Measurements from ENCODE around the gene MZT2A. TPM values are rescaled to one million over a fixed set of nuclear protein-coding genes. Genes with fewer than 3 reads are reported as not detected.
"Not testable (repeated sequence)": the region's sequence is repeated elsewhere in the genome, so short reads cannot be mapped to it uniquely, and the experiment has no call there.

MZT2A gene
- total and polyA plus RNA-seq, 7 donors = 22.1 to 46.5 (median 34.0) TPM

DNA sequence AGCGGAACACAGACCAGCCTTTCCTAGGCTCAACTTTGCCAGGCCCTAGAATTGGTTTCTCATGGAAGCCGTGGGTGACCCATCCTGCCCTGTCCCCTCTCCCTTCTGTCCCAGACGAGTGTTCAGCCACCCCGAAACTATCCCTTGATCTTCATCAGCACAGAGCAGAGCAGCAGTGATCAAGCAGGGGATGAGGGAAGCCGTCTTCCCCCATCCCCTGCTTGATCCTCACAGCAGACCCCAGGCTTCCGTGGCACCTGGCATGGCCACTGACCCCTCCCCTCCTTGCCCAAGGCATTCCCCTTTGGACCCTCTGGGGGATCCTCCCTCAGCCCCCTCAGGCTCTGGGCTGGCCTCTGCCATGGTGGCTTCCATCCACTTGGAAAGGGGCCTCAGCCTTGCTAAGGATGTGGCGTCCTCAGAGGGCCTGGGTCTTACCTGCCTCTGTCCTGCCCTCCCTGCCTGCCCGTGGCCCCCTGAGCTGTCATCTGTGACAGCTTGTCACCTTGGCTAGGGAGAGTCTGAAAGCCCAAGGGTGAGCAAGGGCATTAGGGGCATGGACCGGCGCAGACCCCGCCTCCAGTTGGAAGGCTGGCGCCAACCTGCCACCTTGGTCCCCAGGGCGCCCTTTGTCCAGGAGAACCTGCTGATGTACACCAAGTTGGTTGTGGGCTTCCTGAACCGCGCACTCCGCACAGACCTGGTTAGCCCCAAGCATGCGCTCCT, 25.1 kb upstream of the MZT2A start:
- no peak for ATAC-seq
- 96 to 97% (median 96%) methylated on average over 17 of the region's 17 CpGs for WGBS, 3 donors
- TF ChIP-seq, protein P1, sequence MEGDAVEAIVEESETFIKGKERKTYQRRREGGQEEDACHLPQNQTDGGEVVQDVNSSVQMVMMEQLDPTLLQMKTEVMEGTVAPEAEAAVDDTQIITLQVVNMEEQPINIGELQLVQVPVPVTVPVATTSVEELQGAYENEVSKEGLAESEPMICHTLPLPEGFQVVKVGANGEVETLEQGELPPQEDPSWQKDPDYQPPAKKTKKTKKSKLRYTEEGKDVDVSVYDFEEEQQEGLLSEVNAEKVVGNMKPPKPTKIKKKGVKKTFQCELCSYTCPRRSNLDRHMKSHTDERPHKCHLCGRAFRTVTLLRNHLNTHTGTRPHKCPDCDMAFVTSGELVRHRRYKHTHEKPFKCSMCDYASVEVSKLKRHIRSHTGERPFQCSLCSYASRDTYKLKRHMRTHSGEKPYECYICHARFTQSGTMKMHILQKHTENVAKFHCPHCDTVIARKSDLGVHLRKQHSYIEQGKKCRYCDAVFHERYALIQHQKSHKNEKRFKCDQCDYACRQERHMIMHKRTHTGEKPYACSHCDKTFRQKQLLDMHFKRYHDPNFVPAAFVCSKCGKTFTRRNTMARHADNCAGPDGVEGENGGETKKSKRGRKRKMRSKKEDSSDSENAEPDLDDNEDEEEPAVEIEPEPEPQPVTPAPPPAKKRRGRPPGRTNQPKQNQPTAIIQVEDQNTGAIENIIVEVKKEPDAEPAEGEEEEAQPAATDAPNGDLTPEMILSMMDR (IDR thresholded peaks at IDR 0.05) = no peak
- Histone ChIP-seq H3K4me3 (no peak overlapping the region), H3K4me1 (no peaks in the 10 kb centered on the region), H3K27me3 (ENCODE audit: insufficient read depth in 3 of 3, low read length in 2 of 3) (no peaks in the 10 kb centered on the region), H3K36me3 (ENCODE audit: insufficient read depth in 1 of 2, low read depth in 1 of 2) (peaks cover 6 to 36% of the 10 kb centered on the region in 2 donors), H3K9me3 (no peaks in the 10 kb centered on the region), H3K27ac (no peak overlapping the region)
- intact Hi-C loops (cut with DNase I) = no loop called here
- no peak for DNase-seq

DNA sequence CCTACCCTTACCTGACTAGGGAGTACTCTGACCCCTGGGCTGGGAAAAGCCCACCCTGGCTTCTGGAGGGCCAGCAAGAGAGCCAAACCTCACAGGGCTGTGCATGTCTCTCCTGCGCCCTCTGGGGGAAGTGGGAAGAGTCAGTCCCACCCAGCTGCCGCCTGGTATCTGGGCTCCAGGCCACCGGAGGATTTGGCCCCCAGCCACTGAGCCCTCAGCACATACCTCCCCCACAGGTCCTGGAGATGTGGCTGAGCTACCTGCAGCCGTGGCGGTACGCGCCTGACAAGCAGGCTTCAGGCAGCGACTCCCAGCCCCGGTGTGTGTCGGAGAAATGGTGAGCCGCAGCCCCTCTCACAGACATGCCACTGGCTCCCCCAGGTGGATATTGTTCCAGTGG, 24.4 kb upstream of the MZT2A start:
- peaks cover 6 to 36% of the 10 kb centered on the region in 2 donors for H3K36me3 ChIP-seq (ENCODE audit: insufficient read depth in 1 of 2, low read depth in 1 of 2)
- H3K4me1 ChIP-seq; H3K4me3 ChIP-seq; intact Hi-C loops (cut with DNase I); H3K9me3 ChIP-seq; H3K27ac ChIP-seq; H3K27me3 ChIP-seq (ENCODE audit: insufficient read depth in 3 of 3, low read length in 2 of 3): not testable (repeated sequence)
- DNase-seq = peak in 1 of 2 donors; percentile 54
- peak; percentile 38 to 71 (median 64) for ATAC-seq
- 60 to 68% (median 68%) methylated on average over 7 to 11 of the region's 11 CpGs for WGBS, 3 donors
- TF ChIP-seq, protein P1 (IDR thresholded peaks at IDR 0.05) = peak; percentile 12

DNA sequence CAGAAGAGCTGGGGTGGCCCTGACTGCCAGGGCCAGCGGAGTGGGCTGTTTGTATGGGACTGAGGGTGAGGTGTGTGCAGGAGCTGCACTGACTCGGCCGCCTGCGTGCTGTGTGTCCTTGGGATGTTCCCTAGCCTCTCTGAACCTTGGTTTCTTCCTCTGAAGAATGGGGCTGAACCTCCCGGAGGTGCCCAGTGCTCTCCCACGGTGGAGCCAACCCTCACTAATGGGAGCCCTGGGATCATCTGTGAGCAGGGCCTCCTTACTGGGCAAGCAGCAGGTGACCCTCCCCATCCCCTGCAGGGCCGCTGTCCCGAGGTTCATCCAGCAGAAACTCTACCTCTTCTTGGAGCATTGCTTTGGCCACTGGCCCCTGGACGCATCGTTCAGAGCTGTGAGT, 23.8 kb upstream of the MZT2A start:
- WGBS, 3 donors = 51 to 64% (median 59%) methylated on average over 9 to 10 of the region's 10 CpGs
- Histone ChIP-seq H3K27me3 (ENCODE audit: insufficient read depth in 3 of 3, low read length in 2 of 3) (no peaks in the 10 kb centered on the region), H3K36me3 (ENCODE audit: insufficient read depth in 1 of 2, low read depth in 1 of 2) (peaks cover 6 to 36% of the 10 kb centered on the region in 2 donors), H3K9me3 (no peaks in the 10 kb centered on the region), H3K4me3 (no peak overlapping the region), H3K4me1 (no peaks in the 10 kb centered on the region), H3K27ac (no peak overlapping the region)
- intact Hi-C loops (cut with DNase I) = no loop called here
- no peak for DNase-seq
- ATAC-seq = peak in 2 of 4 donors; percentile 7 to 23
- TF ChIP-seq, protein P1 (IDR thresholded peaks at IDR 0.05) = no peak

DNA sequence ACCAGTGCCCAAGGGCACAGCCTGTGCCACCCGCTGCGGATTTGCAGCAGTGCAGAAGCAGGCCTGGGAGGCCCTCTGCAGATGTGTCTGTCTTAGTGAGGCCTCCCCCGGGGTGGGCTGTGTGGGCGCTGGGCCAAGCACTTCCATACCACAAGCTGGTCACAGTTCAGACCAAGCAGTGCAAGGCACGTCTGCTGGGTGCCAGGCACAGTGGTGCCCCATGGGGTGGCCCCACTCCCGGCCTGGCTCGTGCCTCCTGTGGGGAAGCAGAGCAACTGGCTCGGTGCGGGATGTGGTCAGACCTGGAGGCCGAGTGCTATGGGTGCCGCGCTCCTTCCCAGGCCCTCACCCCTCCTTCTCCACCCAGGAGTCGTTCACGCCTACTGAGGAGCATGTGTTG, 23.0 kb upstream of the MZT2A start:
- H3K27me3 ChIP-seq (ENCODE audit: insufficient read depth in 3 of 3, low read length in 2 of 3); H3K4me1 ChIP-seq; intact Hi-C loops (cut with DNase I); H3K4me3 ChIP-seq; H3K27ac ChIP-seq; H3K9me3 ChIP-seq; ATAC-seq; DNase-seq: not testable (repeated sequence)
- 87 to 94% (median 92%) methylated on average over 10 to 14 of the region's 14 CpGs for WGBS, 3 donors
- H3K36me3 ChIP-seq (ENCODE audit: insufficient read depth in 1 of 2, low read depth in 1 of 2) = peaks cover 2 to 30% of the 10 kb centered on the region in 2 donors

DNA sequence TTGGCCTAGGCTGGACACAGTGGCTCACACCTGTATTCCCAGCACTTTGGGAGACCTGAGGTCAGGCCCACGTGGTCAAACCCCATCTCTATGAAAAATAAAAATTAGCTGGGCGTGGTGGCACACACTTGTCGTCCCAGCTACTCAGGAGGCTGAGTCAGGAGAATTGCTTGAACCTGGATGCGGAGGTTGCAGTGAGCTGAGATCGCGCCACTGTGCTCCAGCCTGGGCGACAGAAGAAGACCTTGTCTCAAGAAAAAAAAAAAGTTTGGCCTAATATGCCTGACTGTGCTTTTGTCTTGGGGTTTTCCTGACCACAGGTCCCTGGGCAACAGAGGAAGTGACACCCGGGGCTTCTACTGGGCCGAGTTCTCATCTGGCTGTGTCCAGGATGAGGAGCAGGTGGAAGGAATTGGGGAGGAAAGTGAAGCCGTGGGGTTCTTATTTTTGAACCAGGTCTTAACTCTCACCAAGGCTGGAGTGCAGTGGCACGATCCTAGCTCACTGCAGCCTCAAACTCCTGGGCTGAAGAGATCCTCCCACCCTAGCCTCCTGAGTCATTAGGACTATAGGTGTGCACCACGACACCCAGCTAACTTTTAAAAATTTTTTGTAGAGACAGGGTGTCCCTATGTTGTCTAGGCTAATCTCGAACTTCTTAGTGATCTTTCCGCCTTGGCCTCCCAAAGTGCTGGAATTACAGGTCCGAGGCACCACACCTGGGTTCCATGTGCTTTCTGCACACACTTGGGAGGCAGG, 22.4 kb upstream of the MZT2A start:
- DNase-seq; intact Hi-C loops (cut with DNase I): not testable (repeated sequence)
- WGBS, 3 donors = 55 to 77% (median 75%) methylated on average over 13 to 15 of the region's 15 CpGs

DNA sequence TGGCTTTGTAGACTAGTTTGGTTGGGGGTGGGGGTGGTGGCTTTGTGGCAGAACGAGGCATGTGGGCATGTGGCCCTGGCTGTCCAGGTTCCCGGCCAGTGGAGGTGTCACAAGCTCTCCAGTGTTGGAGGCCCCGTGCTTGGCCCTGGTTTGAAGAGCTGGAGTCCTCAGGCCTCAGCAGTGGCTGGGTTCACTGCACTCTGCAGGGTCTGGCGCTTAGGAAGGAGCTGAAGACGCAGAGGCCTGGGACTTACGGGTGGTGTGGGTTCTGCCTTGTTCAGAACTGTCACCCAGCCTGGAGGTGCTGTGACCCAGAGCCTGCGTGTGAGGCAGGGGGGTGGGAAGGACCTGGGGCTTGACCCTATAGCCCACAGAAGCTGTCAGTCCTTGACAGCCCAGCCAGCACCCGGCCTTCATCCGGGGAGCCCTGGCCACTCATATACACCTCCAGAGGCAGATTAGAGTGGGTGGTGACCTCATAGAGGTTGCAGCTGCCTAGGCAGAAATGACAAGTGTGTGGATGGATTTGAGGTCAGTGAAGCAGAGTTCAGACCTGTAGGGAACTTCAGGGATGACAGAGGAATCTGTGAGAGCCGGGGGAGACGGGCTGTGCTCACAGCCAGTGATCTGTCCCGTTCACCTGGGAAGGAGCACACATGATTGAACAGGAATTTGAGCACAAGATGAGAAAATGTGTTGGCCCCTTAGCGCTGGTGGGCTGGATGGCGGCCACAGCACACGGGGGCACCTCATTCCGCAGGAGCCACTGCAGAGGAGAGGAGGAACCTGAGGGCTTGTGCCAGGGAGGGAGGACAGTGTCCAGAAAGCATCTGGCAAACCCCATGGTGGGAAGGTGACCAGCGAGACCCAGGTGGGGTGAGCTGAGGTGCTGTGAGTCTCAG, 20.0 kb upstream of the MZT2A start:
- H3K9me3 ChIP-seq; H3K27ac ChIP-seq; DNase-seq; ATAC-seq; H3K4me3 ChIP-seq; H3K27me3 ChIP-seq (ENCODE audit: insufficient read depth in 3 of 3, low read length in 2 of 3); intact Hi-C loops (cut with DNase I); H3K4me1 ChIP-seq: not testable (repeated sequence)
- 65 to 78% (median 74%) methylated on average over 14 to 15 of the region's 17 CpGs for WGBS, 3 donors
- H3K36me3 ChIP-seq (ENCODE audit: insufficient read depth in 1 of 2, low read depth in 1 of 2) = peaks cover 2 to 37% of the 10 kb centered on the region in 2 donors

More for the DNA sequence above, 22.4 kb upstream of the MZT2A start:
- not testable (repeated sequence) for H3K4me1 ChIP-seq; H3K27me3 ChIP-seq (ENCODE audit: insufficient read depth in 3 of 3, low read length in 2 of 3); H3K9me3 ChIP-seq; ATAC-seq; H3K27ac ChIP-seq; H3K4me3 ChIP-seq
- H3K36me3 ChIP-seq (ENCODE audit: insufficient read depth in 1 of 2, low read depth in 1 of 2) = peaks cover 2 to 34% of the 10 kb centered on the region in 2 donors

DNA sequence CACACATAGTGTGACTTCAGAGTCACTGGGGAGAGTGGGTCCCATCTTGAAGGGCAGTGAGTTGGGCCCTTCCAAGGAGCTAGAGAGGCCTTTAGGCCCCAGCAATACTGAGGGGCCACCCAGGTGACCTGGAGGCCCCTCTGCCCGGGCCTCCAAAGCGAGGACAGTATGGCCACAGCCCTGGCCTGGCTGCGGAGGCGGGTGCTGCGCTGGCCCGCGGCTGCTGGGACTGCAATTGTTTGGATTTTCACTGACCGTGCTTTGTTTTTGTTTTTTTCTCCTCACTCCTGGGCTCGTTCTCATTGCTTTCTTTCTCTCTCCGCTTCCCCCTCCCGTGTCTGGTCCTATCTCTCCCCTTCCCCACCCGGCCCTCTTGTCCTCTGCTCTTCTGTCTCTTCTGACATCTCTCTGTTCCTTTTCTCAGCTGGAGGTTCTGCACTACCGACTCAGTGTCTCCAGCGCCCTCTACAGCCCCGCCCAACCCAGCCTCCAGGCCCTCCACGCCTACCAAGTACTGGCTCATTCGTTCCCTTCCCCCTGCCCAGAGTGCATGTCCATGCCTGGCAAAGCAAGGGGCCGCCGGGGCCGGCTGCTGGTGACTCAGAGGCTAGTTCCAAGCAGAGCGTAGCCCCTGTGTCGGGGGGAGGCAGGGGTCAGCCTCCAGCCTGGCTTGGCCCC, 19.2 kb upstream of the MZT2A start:
- 86 to 89% (median 89%) methylated on average over 19 to 22 of the region's 22 CpGs for WGBS, 3 donors
- H3K9me3 ChIP-seq; DNase-seq; ATAC-seq; H3K4me3 ChIP-seq; H3K27me3 ChIP-seq (ENCODE audit: insufficient read depth in 3 of 3, low read length in 2 of 3); intact Hi-C loops (cut with DNase I); H3K27ac ChIP-seq; H3K4me1 ChIP-seq: not testable (repeated sequence)
- H3K36me3 ChIP-seq (ENCODE audit: insufficient read depth in 1 of 2, low read depth in 1 of 2) = peaks cover 5 to 37% of the 10 kb centered on the region in 2 donors
